GM19397 (cell line): ENCODE results near the gene PDE4B.
A peak's percentile ranks its signal among the peaks of the same experiment; 100 is the strongest.
"Not testable (repeated sequence)": the region's sequence is repeated elsewhere in the genome, so short reads cannot be mapped to it uniquely, and the experiment has no call there.

Source experiments
- ATAC-seq: cut with Tn5 transposase; IDR thresholded peaks from one replicate; pipeline ENCODE4 v1.9.1; 2021; ENCODE audit warnings: mild to moderate bottlenecking, moderate library complexity; ENCODE audit not compliant: unreplicated experiment

Gene PDE4B

DNA sequence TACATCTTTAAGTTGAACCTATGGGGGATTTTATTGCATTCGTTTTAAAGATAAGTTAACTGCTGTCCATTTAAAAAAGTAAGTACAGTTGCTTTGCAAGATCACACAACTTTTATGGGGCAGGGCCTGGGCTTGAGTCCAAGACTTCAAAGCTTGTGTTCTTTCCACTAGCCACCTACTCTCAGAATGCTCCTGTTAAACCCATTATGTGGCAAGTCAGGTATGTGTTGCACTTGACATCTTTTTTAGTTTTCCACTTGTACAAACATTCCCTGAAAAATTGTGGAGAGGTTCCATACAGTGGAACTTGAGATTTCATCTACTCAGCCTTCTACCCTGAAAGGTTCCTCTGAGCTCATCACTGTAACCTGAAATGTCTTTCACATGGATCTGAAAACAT is 505.8 kb downstream of the PDE4B start:
- no peak for ATAC-seq

DNA sequence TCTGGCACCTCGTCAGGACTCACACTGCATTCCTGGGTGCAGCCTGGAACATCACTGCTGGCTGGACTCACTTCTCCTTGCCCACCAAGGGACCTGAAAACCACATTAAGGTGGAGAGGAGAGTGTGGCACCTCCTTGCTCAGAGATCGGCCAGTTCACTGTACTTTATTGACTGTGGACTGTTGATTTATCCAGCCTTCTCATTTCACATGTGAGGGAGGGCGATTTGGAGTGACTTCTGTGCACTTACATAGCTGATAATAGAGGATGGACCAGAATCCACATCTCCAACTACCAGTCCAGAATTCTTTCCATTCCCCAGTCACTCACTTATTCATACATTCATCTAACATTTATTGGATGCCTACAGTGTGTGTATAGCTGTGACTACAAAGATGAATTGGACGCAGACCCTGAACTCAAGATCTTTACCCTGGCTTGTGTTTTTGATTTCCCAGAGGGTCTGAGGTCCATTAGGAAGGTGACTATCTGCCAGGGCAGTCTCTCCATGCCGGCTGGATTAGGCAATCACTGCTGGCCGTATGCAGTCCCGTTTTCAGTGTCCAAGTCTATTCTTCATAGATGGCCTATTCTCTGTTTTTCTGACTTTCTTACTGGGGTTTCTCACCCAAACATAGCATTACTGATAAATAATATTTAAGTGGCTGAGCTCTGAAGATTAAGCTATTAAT is 507.7 kb downstream of the PDE4B start:
- ATAC-seq, result no peak

DNA sequence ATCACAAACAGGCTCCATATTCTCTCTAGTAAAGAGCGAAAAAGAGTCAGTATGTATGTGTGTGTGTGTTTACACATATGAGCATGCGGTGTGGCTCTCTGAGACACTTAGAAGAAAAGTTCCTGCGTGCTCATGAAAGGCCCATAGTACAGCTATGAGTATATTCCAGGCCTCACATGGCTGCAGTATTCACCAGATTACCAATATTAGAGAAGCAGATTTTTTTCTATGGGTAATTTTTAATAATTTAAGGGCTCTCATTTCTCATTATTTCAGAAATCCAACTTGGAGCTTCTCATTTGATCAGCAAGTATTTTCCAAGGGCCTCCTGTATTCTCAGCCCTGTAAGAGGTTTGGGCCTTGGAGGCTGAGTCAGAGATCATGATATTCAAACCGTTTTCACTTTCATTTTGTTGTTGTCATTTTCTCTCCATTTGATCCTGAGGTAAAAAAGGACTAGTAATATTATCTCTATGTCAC is 508.3 kb downstream of the PDE4B start:
- peak; percentile 75 for ATAC-seq

DNA sequence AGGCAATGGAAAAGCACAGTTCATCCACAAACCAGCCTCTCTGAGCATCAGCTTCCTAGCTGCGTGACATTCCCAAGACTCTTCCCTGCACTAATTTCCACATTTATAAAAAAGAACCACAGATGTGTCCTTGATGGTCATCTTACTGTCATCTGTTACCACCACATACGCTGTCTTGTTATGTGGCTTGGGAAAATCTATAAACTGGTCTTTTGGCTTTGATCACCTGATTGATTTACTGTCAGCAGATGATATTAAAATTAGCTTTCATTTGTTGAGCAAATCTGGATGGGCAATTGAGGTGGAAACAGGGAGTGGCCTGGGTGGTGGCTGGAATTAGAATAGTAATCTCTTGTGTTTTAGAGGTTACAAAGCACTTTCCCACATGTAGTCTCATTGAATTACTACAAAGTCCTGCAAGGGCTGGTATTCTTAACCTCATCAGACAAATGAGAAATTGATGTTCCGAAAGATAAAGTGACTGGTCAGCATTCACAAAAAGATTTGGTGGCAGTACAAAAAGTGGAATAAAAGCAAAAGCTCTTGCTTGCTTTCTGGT is 509.6 kb downstream of the PDE4B start:
- no peak for ATAC-seq

DNA sequence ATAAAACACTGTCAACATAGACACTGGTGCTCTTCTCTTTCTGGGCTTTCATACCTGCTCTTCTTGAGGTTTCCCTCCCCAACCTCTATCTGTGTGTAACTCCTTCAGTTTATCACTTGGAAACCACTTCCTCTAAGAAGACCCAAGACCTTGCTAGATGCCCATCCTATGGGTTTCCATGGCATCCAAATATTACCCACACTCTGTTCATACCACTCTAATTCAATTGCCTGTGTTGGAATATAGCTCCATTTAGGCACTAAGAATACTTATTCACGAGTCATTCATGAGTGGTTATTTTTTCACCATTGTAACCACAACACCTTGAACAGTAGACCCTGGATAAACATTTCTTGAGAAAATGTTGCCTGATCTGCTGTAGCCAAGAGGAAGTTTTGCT is 510.1 kb downstream of the PDE4B start:
- no peak for ATAC-seq

DNA sequence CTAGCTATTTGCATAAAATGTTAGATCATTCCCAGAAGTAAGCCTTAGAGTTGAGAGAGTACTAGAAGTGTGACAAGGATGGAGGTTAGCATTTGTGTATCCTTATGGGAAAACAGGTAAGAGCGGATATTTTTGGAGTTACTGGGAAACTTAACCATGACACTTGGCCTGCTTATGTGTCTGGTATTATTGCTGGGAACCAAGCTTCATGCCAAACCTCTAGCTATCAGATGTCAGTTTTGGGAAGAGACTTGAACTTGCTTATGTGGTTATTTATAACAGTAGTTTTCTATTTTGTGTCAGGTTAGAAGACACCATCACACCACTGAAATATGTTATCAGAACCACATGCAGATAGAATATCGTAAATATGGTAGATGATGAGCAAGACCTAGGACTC is 511.0 kb downstream of the PDE4B start:
- ATAC-seq, result no peak

DNA sequence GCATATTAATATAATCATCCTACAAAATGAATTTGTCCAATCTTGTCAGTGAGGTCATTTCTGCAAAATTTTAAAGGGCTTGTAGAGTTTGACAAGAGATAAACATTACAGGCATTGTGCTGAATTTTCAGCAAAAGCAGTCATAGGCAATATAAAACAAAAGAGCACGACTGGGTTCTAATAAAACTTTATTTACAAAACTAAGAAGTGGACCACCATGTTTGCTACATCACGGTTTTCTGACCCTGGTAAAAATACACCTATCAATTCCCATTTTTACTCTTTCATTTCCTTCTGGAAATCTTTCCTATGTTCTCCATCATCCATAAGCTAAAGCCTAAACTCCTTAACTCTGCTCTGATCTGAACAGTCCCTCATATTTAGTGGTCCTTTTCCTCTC is 511.4 kb downstream of the PDE4B start:
- ATAC-seq, result no peak

DNA sequence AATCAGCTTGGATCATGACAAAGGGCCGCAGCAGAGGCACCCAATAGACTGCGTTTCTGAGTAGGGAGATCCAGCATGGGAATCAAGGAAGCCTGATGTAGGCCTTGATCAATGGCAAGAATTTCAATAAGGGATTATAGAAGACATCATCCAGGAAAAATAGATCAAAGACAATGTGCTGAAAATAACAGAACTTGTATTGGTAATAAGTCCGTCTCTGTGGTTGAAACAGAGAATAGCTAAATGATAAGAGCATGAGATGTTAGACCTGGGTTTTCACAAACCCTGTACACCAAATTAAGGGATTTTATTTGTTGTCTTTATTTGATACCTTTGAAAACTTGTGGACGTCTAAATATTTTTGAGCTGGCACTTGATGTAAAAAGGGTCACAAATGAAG is 513.2 kb downstream of the PDE4B start:
- no peak for ATAC-seq

DNA sequence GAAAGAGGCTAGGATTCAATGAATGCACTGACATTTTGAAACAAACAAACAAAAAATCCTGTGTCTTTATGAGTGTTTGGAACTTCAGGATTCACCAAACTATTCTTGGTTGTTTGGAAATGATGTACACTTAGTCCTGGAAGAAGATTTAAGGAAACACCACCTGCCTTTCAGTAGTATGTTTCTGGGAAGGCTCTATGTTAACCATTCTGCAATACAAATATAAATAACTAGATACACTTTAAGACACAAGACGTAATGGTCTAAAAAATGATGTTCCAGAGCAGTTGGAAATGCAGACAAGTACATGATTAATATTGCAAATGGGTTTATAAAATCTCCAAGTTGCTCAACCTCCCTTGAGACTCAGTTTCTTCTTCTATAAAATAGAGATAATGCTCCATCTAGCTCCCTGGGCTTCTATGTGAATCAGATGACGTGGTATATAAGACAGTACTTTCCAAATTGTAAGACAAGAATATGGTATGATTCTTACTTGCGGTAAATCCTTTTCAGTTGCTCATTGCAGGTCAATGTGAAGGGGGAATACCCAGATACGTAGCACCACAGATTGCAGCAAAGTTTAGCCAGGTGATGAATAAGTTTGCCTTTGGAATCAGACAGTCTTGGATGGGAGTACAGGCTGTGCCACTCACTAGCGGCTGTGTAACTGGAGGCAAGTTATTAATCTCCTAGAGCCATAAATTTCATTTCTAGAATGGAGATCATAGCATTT is 516.5 kb downstream of the PDE4B start:
- no peak for ATAC-seq

DNA sequence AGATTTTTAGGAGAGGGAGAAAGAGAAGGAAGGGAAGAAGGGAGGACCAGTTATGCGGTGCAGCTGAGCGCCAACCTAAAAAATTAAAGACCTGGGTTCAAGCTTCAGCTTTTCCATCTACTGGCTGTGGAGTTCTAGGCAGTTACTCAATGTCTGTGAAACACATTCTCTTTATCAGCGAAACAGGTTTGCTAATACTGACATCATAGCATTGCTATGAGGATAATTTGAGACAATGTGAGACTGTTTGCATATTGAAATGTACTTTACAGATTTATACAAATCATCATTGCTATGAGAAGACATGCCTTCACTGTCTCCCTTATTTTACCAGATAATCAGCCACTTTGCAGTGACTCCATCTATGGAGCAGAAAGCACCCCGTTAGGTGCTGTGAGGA is 518.4 kb downstream of the PDE4B start:
- no peak for ATAC-seq

DNA sequence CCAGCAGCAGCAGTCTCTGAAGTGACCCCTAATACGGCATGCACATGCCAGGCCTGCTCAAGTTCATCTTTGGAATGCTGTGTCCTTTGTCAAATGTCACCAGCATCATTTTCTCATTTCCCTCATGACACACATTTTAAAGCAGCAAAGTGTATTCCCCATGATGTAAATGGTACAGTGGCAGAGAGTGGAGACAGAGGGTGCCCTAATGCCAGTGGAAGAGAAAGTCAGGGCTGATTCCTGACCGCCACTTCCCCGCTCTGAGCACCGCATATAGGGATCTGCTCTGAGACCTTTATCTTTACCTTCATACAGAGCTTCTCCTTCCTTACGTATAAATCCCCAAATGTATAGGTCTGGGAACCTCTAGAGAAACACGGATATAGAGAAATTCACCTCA is 518.9 kb downstream of the PDE4B start:
- no peak for ATAC-seq

DNA sequence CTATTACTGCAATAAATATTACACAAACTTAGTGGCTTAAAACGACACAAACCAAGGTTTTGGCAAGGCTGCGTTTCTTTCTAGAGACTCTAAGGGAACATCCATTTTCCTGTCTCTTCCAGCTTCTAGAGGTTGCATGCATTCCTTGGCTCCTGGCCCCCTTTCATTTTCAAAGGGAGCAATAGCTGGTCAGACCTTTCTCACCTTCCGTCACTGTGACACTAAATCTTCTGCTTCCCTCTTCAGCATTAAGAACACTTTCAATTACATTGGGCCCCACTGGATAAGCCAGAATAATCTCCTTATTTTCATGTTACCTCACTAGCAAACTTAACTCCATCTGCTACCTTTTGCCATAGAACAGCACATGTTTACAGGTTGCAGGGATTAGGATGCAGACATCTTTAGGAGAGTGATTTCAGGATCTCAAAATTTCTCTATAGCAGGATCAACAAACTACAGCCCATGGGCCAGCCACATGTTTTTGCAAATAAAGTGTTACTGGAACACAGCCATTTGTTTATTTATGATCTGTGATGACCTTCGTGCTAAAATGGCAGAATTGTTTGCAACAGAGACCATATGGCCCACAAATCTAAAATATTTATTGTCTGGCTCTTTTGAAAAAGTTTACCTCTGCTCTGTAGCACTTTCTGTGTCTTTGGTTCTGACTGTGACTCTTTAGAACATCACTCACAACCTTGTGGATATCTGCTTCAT is 519.7 kb downstream of the PDE4B start:
- ATAC-seq, result no peak

DNA sequence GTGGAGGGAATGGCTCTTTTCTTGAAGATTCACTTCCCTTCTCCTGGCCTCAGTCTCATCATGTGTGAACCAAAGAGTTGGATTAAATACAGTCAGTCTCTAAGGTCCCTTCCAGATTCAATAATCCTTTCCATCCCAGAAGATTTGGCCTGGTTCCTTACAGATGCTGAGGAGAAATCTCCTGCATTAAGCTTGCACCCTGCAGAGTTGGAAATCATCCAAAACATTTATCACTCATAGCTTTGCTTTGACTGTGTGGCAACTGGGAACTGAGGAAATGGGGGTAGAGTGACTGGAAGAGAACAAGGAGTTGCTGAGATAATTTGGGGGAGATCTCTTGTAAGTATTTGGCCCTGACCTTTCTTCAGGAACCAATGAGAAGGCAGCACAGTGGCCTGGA is 520.7 kb downstream of the PDE4B start:
- no peak for ATAC-seq

DNA sequence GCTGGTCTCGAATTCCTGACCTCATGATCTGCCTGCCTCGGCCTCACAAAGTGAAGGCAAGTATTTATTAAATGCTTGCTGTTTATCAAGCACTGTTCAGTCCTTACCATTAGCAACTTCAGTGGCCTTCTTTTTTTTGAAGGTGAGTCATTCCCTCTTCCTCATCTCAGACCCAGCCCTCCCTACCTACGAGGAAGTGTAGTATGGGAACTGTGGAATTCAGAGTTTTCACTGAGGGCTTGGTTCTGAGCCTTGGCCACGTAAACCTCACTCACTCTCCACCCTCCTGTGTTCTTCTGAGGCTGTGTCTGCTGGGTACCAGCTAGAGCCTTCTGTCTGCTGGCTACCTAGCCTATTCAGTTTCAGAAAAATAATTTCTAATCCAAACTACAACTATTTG is 523.0 kb downstream of the PDE4B start:
- no peak for ATAC-seq

DNA sequence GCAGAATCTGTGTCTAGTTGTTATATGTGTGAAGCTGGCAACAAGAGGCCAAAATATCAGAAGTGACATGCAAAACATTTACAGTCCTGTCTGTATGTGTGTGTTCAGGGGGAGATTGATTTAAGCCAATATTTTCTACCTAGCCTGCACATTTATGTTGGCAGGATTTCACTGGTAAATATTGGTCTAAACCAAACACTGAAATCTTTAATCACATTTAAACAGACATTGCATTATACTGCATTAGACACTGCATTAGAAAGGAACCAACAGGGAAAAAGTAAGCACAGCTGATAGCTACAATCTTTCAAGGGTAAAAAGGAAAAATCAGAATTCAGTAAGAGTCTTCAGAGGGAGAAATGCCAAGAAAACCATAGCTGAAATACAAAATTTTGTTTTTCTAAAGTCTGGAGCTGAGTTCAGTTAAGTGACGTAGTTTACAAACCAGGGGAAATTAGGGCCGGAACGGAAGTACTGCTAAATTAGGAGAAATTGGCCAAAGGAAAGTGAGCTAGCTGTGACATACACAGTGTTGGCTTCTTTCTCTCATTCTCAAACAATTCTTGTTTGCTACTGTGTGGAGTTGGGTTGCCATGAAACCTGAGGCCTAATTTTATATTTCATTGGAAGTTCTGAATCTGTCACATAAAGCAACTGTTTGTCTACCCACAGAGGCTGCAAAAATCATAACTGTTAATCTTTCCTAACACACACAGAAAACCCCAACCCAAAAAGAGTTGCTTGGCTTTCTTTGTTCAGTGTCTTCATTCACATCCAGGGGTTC is 524.0 kb downstream of the PDE4B start:
- no peak for ATAC-seq

DNA sequence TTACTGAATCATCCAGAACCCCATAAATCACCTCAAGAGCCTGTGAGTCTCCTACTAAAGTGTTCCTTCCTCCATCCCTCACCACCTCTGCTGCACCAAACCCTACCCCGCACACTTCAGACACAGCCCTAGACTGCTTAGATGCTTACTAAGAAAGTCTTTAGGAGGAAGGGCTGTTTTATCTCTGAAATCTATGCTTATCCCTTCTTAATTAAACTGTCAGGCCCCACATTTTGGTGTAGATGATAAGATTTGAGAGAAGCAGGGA is 524.5 kb downstream of the PDE4B start:
- no peak for ATAC-seq

DNA sequence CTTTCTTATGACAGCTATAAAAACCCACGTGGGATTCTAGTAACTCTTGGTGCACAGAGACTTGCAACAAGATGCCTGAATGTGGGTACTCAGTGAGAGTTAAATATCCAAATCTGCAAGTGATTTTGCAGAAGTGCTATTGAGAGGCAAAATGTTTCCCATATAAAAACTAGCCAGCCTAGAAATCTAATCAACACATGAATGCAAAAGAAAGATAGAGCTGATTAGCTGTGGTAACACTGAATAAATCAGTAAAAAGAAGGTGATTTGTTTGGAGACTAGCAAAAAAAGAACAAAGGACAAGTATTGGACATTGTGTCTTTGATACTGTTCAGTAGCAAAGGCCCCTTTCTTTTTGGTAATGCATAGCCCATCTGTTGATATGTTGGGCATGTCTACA is 527.5 kb downstream of the PDE4B start:
- no peak for ATAC-seq

DNA sequence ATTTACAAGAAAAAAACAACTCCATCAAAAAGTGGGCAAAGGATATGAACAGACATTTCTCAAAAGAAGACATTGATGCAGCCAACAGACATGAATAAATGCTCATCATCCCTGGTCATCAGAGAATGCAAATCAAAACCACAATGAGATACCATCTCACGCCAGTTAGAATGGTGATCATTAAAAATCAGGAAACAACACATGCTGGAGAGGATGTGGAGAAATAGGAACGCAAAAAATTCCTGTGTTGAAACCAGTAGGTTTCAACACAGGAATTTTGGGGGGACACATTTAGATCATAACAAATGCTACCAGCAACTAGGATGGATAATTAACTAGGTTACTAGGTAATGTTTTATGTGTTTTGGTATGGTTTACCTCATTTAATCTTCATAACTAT is 529.8 kb downstream of the PDE4B start:
- not testable (repeated sequence) for ATAC-seq

DNA sequence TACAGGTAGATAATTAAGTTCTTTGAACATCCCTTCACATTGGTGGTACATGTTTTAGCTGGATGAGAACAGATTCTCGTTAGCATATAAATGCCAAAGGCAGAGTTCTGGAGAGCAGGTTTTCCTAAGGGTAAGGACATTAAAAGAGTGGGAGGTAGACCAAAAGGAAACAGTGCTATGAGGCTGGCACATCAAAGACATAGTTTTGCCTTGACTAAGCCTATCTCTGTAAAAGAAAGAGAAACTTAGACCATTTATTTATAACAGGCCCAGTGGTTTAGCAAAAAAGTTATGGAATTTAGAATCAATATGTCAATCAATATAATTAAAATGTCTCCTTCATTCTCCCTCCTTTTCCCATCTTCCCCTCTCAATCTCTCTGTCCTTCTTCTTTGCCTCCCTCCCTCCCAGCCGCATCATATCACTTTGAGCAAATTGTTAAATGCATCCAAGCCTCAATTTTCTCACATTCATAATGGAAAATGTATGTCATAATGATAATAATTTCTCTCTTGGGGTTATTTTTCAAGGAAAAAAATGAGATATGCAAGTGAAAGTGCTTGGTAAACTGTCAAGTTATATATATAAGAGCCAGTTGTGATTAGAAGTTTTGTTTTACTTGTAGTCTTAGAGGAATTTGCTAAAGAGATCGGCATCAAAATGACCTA is 531.4 kb downstream of the PDE4B start:
- no peak for ATAC-seq

DNA sequence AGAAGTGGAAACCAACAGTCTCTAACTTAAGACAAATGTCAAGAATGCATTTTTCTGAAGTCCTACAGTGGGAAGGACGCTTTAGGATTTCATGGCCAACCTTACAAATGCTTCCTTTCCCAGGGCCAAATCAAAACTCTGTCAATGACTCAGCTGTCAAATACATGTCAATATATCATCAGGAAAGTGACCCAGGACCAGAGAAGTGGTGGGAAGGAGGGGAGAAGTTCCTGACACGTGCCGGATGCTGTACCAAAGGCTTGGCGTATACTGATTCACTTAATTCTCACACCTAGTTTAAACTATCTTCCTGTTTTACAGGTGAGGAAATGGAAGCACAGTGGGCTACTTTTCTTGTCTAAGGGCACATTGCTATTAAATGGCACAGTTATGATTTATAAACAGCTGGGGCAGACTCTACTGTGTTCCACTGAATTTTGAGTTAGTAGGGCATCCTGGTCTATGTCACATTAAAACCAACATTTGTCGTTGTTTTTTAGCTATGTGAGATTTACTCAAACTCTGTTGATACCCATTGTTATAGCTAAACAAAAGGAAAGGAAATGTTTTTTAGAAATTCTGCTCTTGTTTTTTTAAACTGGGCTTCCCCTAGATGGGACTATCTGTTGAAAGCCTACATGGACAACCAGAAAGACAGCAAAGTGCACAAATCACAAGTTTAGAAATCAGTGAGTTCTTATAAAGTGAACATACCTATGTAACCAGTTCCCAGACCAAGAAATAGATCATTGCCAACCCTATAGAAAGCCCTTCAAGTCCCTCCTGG is 533.1 kb downstream of the PDE4B start:
- no peak for ATAC-seq
